Common myeloid progenitor, CD34-positive (primary cell): ENCODE measurements around the gene RPL39L.
"Not testable (repeated sequence)": the region's sequence is repeated elsewhere in the genome, so short reads cannot be mapped to it uniquely, and the experiment has no call there.

Experiments
- CTCF ChIA-PET: fragments of 350-600 bp; sonication (Branson Sonifier 250); formaldehyde crosslinking; loops from one replicate; lab custom pipeline; 2021; ENCODE audit warnings: antibody characterized with exemption; lab: Charles Lee
- POLR2A ChIA-PET: fragments of 350-600 bp; sonication (Branson Sonifier 250); formaldehyde crosslinking; loops from one replicate; lab custom pipeline; 2021; ENCODE audit warnings: antibody characterized with exemption; lab: Charles Lee
- DNase-seq, 3 donors: peaks; one replicate each; pipeline versions ENCODE4 v3.0.0 to v3.0.0-alpha.2; 2013
- H3K27ac ChIP-seq, 2 experiments: 1 replicate in 1 of 2; 2 replicates in 1 of 2; pipeline ENCODE4 v1.7.0; 2013; ENCODE audit warnings: inconsistent platforms in 2 of 2, low read length in 2 of 2, mild to moderate bottlenecking in 2 of 2, low read depth in 1 of 2, moderate library complexity in 1 of 2; ENCODE audit not compliant: severe bottlenecking in 2 of 2, insufficient read depth in 1 of 2, poor library complexity in 1 of 2
- H3K27me3 ChIP-seq, 5 experiments: replicated peaks in 2 of 5; 1 replicate in 3 of 5; 2 replicates in 2 of 5; pipeline versions ENCODE4 v1.6.1 to v1.7.0; 2013; ENCODE audit warnings: low read length in 4 of 5, mild to moderate bottlenecking in 2 of 5, moderate library complexity in 2 of 5, inconsistent platforms in 1 of 5; ENCODE audit not compliant: insufficient read depth in 5 of 5, control insufficient read depth in 4 of 5
- H3K36me3 ChIP-seq, 4 experiments: 1 replicate in 2 of 4; 2 replicates in 2 of 4; pipeline versions ENCODE4 v1.6.1 to v1.7.0; 2013; ENCODE audit warnings: low read length in 3 of 4, control low read depth in 1 of 4, mild to moderate bottlenecking in 1 of 4; ENCODE audit not compliant: control insufficient read depth in 4 of 4, insufficient read depth in 4 of 4
- H3K4me1 ChIP-seq, 4 experiments: 1 replicate in 3 of 4; 2 replicates in 1 of 4; pipeline versions ENCODE4 v1.6.1 to v1.7.1; 2013; ENCODE audit warnings: low read length in 3 of 4, mild to moderate bottlenecking in 3 of 4, control low read depth in 1 of 4, inconsistent platforms in 1 of 4, moderate library complexity in 1 of 4; ENCODE audit not compliant: control insufficient read depth in 4 of 4, insufficient read depth in 4 of 4; ENCODE audit errors: control extremely low read depth in 1 of 4
- H3K4me3 ChIP-seq, 7 experiments: 1 replicate in 4 of 7; 2 replicates in 3 of 7; pipeline versions ENCODE4 v1.5.1 to v1.7.0; 2013; ENCODE audit warnings: mild to moderate bottlenecking in 7 of 7, low read length in 6 of 7, moderate library complexity in 6 of 7, inconsistent platforms in 2 of 7, low read depth in 2 of 7, control low read depth in 1 of 7; ENCODE audit not compliant: insufficient read depth in 4 of 7, control insufficient read depth in 1 of 7; ENCODE audit errors: extremely low read depth in 1 of 7
- H3K9me3 ChIP-seq, 5 experiments: 1 replicate in 4 of 5; 2 replicates in 1 of 5; pipeline versions ENCODE4 v1.6.1 to v1.7.1; 2013; ENCODE audit warnings: low read length in 4 of 5, mild to moderate bottlenecking in 2 of 5, inconsistent platforms in 1 of 5, low read depth in 1 of 5, moderate library complexity in 1 of 5; ENCODE audit not compliant: control insufficient read depth in 4 of 5, insufficient read depth in 2 of 5; ENCODE audit errors: control extremely low read depth in 1 of 5
- WGBS: methylation state at CpG from one replicate; pipeline ENCODE4 v1.1.5; 2013; ENCODE audit not compliant: insufficient coverage; 5-methylcytosine and 5-hydroxymethylcytosine counted together

RPL39L gene

DNA sequence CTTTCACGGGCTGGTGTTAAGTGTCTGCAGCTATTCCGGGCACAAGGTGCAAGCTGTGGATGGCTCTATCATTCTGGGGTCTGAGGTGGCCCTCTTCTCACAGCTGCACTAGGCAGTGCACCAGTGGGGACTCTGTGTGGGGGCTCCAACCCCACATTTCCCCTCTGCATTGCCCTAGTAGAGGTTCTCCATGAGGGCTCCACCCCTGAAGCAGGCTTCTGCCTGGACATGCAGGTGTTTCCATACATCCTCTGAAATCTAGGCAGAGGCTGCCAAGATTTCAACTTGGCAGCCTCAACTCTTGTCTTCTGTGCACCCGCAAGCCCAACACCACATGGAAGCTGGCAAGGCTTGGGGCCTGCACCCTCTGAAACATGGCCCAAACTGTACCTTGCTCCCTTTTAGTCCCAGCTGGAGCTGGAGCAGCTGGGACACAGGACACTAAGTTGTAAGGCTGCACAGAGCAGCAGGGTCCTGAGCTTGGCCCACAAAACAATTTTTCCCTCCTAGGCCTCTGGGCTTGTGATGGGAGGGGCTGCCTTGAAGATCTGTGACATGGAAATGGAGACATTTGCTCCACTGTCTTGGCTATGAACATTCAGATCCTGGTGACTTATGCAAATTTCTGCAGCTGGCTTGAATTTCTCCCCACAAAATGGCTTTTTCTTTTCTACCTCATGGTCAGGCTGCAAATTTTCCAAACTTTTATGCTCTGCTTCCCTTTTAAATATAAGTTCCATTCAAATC is 6.0 kb upstream of the RPL39L start:
- H3K9me3 ChIP-seq: peaks cover 1 to 16% (median 12%) of the 10 kb centered on the region in 5 experiments
- ChIA-PET POLR2A (no interaction called here), CTCF (interaction anchor here (1.3 to 1.5 kb wide), 2 partner anchors 17 to 19 kb away, joined by 4 to 5 read pairs; no protein-coding TSS in a partner anchor)
- H3K27ac ChIP-seq: no peak overlapping the region
- DNase-seq: no peak
- no peak overlapping the region for H3K4me3 ChIP-seq
- WGBS: 86% methylated on average over 3 of the region's 3 CpGs
- H3K36me3 ChIP-seq: no peaks in the 10 kb centered on the region
- no peaks in the 10 kb centered on the region for H3K4me1 ChIP-seq
- H3K27me3 ChIP-seq: no peaks in the 10 kb centered on the region

DNA sequence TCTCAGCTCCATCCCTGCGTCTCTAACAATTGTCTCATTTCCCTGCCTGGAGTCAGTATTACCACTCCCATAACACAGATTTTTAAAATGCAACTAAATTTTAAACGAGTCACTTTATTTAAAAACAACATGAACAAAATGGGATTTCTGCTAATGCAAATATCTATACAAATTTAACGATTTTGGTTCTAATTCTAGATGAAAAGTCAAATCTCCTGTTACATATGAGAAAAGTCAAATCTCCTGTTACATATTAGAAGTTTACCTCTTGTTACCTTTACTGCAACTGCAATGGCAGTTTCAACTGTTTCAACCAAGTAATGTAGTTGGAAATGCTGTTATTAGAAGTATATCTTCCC is 578 bp upstream of the RPL39L start:
- POLR2A ChIA-PET: no interaction called here
- H3K4me3 ChIP-seq: peak overlapping the region in 6 of 7 experiments; percentile 53 to 75 (median 68)
- no peak for DNase-seq
- WGBS: 59% methylated on average over 2 of the region's 3 CpGs
- peaks cover 1 to 12% (median 6%) of the 10 kb centered on the region in 5 experiments for H3K9me3 ChIP-seq
- H3K36me3 ChIP-seq: no peaks in the 10 kb centered on the region
- peak overlapping the region in 1 of 2 experiments; percentile 58 for H3K27ac ChIP-seq
- H3K4me1 ChIP-seq: peaks cover 0 to 6% (median 4%) of the 10 kb centered on the region in 4 experiments
- H3K27me3 ChIP-seq: no peaks in the 10 kb centered on the region
- CTCF ChIA-PET: interaction anchor here (0.7 to 7.2 kb wide), 15 partner anchors 9 to 290 kb away, joined by 3 to 45 read pairs (median 6); no protein-coding TSS in a partner anchor

DNA sequence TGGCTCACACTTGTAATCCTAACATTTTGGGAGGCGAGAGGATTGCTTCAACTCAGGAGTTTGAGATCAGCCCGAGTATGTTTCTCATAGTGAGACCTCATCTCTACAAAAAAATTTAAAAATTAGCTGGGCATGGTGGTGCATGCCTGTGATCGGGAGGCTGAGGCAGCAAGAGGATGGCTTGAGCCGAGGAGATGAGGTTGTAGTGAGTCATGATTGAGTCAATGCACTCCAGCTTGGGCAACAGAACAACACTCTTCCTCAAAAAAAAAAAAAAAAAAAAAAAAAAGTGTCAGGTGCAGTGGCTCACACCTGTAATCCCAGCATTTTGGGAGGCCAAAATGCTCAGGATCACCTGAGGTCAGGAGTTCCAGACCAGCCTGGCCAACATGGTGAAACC is 2.4 kb downstream of the RPL39L start:
- 100% methylated on average over 1 of the region's 4 CpGs for WGBS
- H3K4me1 ChIP-seq: peaks cover 2 to 6% (median 4%) of the 10 kb centered on the region in 4 experiments
- H3K4me3 ChIP-seq: no peak overlapping the region
- ChIA-PET CTCF (interaction anchor here (1.1 to 7.2 kb wide), 4 partner anchors 8 to 23 kb away, joined by 6 to 45 read pairs (median 22); no protein-coding TSS in a partner anchor), POLR2A (interaction anchor here (0.7 kb wide), 1 partner anchor 19 kb away, joined by 3 read pairs; no protein-coding TSS in a partner anchor)
- H3K27me3 ChIP-seq: no peaks in the 10 kb centered on the region
- no peaks in the 10 kb centered on the region for H3K36me3 ChIP-seq
- H3K9me3 ChIP-seq: peaks cover 0 to 19% (median 5%) of the 10 kb centered on the region in 5 experiments
- DNase-seq: peak in 2 of 3 donors; percentile 18 to 36
- H3K27ac ChIP-seq: no peak overlapping the region

DNA sequence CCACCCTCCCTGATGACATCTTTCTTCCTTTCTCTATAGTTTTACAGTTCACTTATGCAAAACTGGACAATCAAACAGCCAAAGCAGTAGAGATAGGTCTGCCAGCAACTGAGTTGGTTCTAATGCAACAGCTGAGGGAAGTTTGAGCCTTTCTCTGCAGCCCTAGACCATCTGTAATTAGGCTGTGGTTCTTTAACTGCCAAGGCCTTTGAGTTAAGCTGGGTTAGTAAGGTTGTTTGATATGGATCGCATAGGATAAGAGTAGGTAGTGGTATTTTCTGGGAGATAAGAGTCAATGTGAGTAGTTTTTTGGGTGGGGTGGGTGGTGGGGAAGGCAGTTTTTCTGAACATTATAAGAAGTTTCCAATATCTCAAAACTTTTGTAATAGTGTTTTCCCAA is 3.0 kb downstream of the RPL39L start:
- no peak overlapping the region for H3K27ac ChIP-seq
- peaks cover 0 to 19% (median 4%) of the 10 kb centered on the region in 5 experiments for H3K9me3 ChIP-seq
- peaks cover 2 to 6% (median 4%) of the 10 kb centered on the region in 4 experiments for H3K4me1 ChIP-seq
- CTCF ChIA-PET: interaction anchor here (0.8 to 7.2 kb wide), 6 partner anchors 13 to 286 kb away, joined by 3 to 45 read pairs (median 4); no protein-coding TSS in a partner anchor
- no peaks in the 10 kb centered on the region for H3K36me3 ChIP-seq
- POLR2A ChIA-PET: no interaction called here
- H3K4me3 ChIP-seq: no peak overlapping the region
- WGBS: no CpG with 5 or more reads among the region's 1 CpG
- DNase-seq: peak in 1 of 3 donors; percentile 36
- no peaks in the 10 kb centered on the region for H3K27me3 ChIP-seq

DNA sequence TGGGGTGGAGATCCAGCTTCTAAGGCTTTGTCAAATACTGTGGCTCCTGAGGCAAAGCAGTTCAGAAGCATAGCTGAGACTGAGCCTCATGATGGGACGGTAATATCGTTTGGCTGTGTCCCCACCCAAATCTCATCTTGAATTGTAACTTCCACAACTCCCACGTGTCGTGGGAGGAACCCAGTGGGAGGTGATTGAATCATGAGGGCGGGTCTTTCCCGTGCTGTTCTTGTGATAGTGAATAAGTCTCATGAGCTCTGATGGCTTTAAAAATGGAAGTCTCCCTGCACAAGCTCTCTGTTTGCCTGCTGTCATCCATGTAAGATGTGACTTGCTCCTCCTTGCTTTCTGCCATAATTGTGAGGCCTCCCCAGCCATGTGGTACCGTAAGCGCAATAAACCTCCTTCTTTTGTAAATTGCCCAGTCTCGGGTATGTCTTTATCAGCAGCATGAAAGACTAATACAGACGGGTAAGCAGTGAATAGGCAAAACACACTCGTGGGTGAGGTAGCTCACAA is 4.1 kb downstream of the RPL39L start:
- 95% methylated on average over 11 of the region's 11 CpGs for WGBS
- H3K27ac ChIP-seq, DNase-seq, H3K27me3 ChIP-seq, H3K36me3 ChIP-seq, POLR2A ChIA-PET, H3K4me3 ChIP-seq: not testable (repeated sequence)
- peaks cover 2 to 14% (median 7%) of the 10 kb centered on the region in 4 experiments for H3K4me1 ChIP-seq
- H3K9me3 ChIP-seq: peaks cover 0 to 22% (median 4%) of the 10 kb centered on the region in 5 experiments
- CTCF ChIA-PET: interaction anchor here (0.9 to 7.2 kb wide), 7 partner anchors 12 to 285 kb away, joined by 3 to 45 read pairs (median 3); no protein-coding TSS in a partner anchor

DNA sequence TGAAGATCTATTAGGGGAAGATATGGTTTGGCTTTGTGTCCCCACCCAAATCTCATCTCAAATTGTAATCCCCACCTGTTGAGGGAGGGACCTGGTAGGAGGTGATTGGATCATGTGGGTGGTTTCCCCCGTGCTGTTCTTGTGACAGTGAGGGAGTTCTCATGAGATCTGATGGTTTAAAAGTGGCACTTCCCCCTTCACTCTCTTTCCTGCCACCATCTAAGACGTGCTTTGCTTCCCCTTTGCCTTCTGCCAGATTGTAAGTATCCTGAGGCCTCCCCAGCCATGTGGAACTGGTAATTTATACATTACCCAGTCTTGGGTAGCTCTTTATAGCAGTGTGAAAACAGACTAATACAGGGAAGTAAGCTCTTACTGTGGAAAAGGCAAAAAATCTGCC is 6.1 kb downstream of the RPL39L start:
- POLR2A ChIA-PET, H3K27me3 ChIP-seq, H3K36me3 ChIP-seq, H3K4me3 ChIP-seq, H3K27ac ChIP-seq, H3K4me1 ChIP-seq: not testable (repeated sequence)
- H3K9me3 ChIP-seq: peaks cover 0 to 24% (median 4%) of the 10 kb centered on the region in 5 experiments
- DNase-seq: peak in 2 of 3 donors; percentile 44 to 56
- CTCF ChIA-PET: interaction anchor here (0.6 to 1.0 kb wide), 2 partner anchors 17 to 173 kb away, joined by 3 read pairs; no protein-coding TSS in a partner anchor
- WGBS: 0% methylated on average over 1 of the region's 2 CpGs
